Cardiac fibroblast (primary cell): ENCODE data around the gene STAT6.

Source experiments
- DNase-seq, 2 donors: peaks; one replicate each; pipeline versions ENCODE4 v3.0.0 to v3.0.0-alpha.2; 2010; ENCODE audit warnings: low read depth in 2 of 2
- H3K4me3 ChIP-seq, 2 donors: replicated peaks in 1 of 2; 1 replicate in 1 of 2; 2 replicates in 1 of 2; pipeline ENCODE4 v1.5.1; 2011; ENCODE audit warnings: low read depth in 2 of 2, low read length in 2 of 2, mild to moderate bottlenecking in 2 of 2, moderate library complexity in 1 of 2
- TF ChIP-seq, protein P1 (sequence below): IDR thresholded peaks from one replicate; pipeline ENCODE4 v1.5.1; 2011; ENCODE audit warnings: low read depth, mild to moderate bottlenecking, low read length, inconsistent platforms

The STAT6 gene

DNA sequence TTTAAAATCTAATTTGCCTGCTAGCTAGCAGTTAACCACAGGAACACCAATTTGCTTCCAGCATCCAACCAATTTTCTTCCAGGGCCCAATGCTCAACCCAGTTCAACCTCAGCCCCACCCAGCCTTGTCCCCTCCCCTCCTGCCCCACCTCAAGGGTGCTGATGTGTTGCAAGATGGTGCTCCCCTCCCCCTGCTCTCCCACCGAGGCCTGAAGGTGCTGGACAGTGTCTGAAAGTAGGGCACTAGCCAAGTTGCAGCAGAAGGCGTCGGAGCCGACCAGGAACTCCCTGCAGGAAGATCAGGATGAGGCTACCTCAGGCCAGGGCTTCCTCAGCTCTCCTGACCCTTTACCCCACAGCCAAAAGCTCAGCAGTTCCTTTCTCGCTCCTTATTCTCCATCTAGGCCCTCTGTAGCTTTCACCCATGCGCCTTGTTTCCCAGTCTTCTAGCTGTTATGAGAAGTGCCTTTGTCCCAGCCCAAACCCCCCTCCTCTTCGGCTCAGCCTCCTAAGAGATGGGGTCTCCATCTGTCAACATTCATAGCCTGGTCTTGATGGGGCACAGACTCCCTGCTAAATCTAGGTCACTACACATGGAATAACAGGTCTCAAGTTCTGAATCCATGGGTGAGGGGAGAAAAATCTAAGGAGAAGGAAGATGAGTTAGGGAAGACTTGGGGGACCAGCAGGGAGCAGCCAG lies 3.6 kb downstream of the STAT6 start:
- TF ChIP-seq, protein P1, sequence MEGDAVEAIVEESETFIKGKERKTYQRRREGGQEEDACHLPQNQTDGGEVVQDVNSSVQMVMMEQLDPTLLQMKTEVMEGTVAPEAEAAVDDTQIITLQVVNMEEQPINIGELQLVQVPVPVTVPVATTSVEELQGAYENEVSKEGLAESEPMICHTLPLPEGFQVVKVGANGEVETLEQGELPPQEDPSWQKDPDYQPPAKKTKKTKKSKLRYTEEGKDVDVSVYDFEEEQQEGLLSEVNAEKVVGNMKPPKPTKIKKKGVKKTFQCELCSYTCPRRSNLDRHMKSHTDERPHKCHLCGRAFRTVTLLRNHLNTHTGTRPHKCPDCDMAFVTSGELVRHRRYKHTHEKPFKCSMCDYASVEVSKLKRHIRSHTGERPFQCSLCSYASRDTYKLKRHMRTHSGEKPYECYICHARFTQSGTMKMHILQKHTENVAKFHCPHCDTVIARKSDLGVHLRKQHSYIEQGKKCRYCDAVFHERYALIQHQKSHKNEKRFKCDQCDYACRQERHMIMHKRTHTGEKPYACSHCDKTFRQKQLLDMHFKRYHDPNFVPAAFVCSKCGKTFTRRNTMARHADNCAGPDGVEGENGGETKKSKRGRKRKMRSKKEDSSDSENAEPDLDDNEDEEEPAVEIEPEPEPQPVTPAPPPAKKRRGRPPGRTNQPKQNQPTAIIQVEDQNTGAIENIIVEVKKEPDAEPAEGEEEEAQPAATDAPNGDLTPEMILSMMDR = no peak
- peak in 1 of 2 donors; percentile 49 for DNase-seq
- H3K4me3 ChIP-seq = no peak overlapping the region

GRCh38 chr12:57106021-57106708 lies 5.0 kb downstream of the STAT6 start:
- H3K4me3 ChIP-seq = no peak overlapping the region
- TF ChIP-seq, protein P1 = no peak
- DNase-seq = no peak

GRCh38 chr12:57105011-57105753 lies 6.0 kb downstream of the STAT6 start:
- no peak for DNase-seq
- no peak overlapping the region for H3K4me3 ChIP-seq
- TF ChIP-seq, protein P1 = no peak

GRCh38 chr12:57104292-57104910 lies 6.8 kb downstream of the STAT6 start:
- TF ChIP-seq, protein P1 = no peak
- DNase-seq = no peak
- H3K4me3 ChIP-seq = no peak overlapping the region

GRCh38 chr12:57103856-57104255 lies 7.3 kb downstream of the STAT6 start:
- no peak for DNase-seq
- H3K4me3 ChIP-seq = no peak overlapping the region
- TF ChIP-seq, protein P1 = no peak

- H3K4me3 ChIP-seq = no peak overlapping the region
- no peak for DNase-seq
- TF ChIP-seq, protein P1 = no peak
Measured at GRCh38 chr12:57101892-57102695, 9.1 kb downstream of the STAT6 start.
